GM20000 (cell line): ENCODE measurements around the gene SLIT2.

Source experiments
- DNase-seq: peaks from one replicate; pipeline ENCODE4 v3.0.0; 2012; ENCODE audit warnings: low spot score
- TF ChIP-seq, protein P1 (sequence below): IDR thresholded peaks from 2 replicates; pipeline ENCODE4 v1.5.1; 2012; ENCODE audit warnings: mild to moderate bottlenecking, control low read depth; ENCODE audit errors: extremely low read depth, missing control alignments

The SLIT2 gene

DNA sequence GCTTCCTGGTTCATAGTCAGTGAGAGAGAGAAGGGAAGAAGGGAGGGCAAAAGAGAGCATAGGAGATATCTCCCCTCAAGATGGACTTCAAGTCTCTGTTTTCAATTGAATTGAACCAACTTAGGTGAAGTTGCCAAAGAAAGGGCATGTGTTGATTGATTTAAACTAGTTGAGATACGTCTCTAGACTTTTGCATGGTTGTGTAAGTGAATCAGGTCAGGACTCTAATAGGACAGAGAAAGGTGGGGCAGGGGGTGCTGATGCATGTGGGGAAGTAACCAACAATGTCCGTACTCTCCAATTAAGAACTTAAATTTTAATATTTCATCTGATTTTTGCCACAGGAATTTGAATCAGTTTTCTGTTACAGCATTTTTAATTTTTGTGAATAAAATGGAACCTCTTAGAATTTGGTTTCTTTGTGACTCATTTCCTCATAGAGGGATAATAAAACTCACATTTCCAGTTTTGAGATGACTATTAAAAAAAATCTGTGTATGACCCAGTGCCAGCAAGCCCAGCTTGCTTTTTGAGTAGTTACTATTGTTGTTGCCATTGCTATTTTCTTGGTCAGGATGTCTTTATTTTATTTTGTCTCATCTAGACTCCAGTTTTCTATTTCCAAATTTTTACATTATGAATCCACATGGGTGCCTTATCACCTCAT is 37.3 kb downstream of the SLIT2 start:
- DNase-seq: no peak
- TF ChIP-seq, protein P1, sequence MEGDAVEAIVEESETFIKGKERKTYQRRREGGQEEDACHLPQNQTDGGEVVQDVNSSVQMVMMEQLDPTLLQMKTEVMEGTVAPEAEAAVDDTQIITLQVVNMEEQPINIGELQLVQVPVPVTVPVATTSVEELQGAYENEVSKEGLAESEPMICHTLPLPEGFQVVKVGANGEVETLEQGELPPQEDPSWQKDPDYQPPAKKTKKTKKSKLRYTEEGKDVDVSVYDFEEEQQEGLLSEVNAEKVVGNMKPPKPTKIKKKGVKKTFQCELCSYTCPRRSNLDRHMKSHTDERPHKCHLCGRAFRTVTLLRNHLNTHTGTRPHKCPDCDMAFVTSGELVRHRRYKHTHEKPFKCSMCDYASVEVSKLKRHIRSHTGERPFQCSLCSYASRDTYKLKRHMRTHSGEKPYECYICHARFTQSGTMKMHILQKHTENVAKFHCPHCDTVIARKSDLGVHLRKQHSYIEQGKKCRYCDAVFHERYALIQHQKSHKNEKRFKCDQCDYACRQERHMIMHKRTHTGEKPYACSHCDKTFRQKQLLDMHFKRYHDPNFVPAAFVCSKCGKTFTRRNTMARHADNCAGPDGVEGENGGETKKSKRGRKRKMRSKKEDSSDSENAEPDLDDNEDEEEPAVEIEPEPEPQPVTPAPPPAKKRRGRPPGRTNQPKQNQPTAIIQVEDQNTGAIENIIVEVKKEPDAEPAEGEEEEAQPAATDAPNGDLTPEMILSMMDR: no peak

DNA sequence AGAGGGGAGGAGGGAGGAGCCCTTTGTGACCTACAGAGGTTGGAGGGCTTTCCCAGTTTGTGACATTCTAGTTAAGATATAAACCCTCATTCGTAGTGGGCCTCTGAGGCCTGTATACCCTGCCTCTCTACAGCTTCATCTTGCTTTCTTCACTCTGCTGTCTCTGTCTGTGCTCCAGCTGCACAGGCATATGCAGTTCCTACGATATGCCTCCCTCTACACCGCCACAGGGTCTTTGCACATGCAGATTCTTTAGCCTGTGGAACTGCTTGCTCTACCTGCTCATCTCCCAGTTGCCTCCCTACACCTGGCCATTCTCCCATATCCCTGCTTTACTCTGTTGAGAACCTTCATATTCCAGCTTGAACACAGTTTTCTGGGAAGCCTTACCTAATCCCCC is 38.1 kb downstream of the SLIT2 start:
- DNase-seq: no peak
- TF ChIP-seq, protein P1: no peak

DNA sequence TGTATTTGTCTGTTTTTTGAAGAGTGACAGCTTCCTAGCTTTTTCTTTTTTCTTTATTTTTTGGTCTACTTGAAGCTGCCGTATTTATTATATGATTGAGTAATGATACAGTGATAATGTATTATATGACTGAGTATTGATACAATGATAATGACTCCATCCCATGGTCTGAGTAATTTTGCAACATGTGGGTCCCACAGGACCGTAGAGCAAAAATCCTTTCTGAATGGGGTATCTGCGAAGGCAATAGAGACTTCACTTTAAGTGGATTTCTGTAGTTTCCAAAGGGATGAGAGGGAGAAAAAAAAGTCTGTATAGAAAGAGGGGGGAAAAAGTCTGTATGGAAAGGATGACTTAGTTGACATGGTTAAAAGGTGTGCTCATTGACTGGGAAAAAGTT is 41.0 kb downstream of the SLIT2 start:
- TF ChIP-seq, protein P1: no peak
- no peak for DNase-seq

DNA sequence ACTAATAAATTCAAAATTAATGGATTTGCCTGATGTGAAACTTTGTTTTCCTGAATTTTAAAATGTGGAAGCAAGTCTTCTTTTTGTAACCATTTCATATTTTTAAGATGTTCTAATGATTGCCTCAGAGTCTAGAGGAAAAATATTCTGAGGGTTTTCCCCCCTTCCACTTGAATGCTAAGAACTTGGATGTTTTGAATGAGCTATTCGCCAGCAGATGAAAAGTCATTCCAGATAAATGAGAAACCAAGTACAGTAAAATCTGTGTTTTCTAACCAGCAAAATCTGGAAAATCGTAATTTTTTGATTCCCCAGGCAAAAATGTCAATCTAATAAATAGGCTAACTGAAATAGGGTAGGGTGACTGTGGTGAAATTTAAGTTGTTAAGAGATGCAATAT is 45.6 kb downstream of the SLIT2 start:
- TF ChIP-seq, protein P1: no peak
- DNase-seq: no peak

DNA sequence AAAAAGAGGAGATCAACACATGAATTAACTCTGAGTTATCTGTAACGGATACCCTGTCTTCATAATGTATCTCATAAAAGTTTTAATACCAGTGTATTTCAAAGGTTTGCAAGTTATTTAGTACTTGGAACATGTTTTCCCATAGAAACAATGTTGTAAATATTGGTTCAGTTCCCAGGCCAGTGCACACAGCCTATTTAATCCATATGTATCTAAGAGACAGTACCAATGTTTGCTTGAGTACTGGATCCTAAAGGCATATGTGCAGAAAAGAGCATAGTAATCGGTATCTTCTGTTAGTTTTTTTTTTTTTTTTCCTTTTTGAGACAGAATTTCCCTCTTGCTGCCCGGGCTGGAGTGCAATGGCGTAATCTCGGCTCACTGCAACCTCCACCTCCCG is 46.1 kb downstream of the SLIT2 start:
- TF ChIP-seq, protein P1: no peak
- no peak for DNase-seq

DNA sequence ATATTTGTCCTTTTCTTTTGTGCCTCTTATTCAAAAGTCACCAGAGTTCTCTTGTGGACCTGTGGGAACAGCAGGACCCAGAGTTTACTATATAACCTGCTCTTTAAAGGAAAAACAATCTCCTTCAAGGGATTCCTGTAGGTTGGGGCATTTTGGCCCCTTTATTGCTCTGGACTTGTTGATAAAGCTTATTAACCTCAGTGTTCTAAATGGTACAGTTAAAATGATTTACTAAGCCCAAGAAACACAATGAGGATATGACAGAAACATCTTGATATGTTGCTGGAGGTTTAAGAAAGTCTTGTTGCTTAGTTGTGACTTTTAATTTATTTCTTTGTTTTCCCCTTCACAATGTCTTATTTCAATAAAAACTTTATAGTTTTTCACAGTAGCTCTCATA is 46.8 kb downstream of the SLIT2 start:
- TF ChIP-seq, protein P1: no peak
- no peak for DNase-seq

DNA sequence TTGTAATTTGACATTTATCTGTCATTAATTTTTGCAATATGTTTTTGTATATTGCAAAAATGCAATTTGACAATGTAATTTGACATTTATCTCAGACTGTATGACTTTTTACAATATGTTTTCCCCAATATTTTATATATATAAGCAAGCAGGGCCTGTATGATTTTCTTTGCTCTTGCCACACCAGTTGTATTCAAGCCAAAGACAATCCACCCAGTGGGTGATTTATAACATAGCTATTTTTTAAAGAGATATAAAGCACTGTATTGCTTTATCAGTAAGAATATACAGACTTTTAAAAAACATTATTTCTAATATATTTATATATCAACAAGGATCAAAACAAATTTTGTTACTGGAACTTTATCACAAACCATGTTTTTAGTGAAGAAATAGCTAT is 47.3 kb downstream of the SLIT2 start:
- DNase-seq: no peak
- TF ChIP-seq, protein P1: no peak
